A673 (cell line): Measurements from ENCODE around the gene GRID2. TPM values are rescaled to one million over a fixed set of nuclear protein-coding genes. Genes with fewer than 3 reads are reported as not detected.

Experiments
- BruUV-seq: library from RNA; stranded (reverse); fragments of 400-500 nt; replicated peaks from 2 replicates; lab custom pipeline; 2021; lab: Mats Ljungman, UMichigan
- CTCF ChIA-PET: fragments of 300-600 bp; sonication (Branson Sonifier 250); formaldehyde crosslinking; loops from one replicate; lab custom pipeline; 2022; ENCODE audit warnings: antibody characterized with exemption; lab: Charles Lee
- POLR2A ChIA-PET: fragments of 300-600 bp; sonication (Branson Sonifier 250); formaldehyde crosslinking; loops from one replicate; lab custom pipeline; 2022; ENCODE audit warnings: antibody characterized with exemption; ENCODE audit not compliant: low non-redundant PET; lab: Charles Lee
- DNase-seq: peaks from one replicate; pipeline ENCODE4 v3.0.0-alpha.2; 2015; ENCODE audit warnings: low spot score
- H3K27ac ChIP-seq: fragments of 200-600 bp; sonication (generic); 2 replicates; pipeline ENCODE4 v1.5.1; 2016; ENCODE audit warnings: mixed run types, low read depth, mild to moderate bottlenecking, mixed read lengths, antibody characterized with exemption, low read length; ENCODE audit not compliant: poor library complexity, severe bottlenecking
- H3K27me3 ChIP-seq: fragments of 200-600 bp; sonication (generic); replicated peaks from 2 replicates; pipeline ENCODE4 v1.6.1; 2017; ENCODE audit warnings: mixed run types, low read depth, mild to moderate bottlenecking, mixed read lengths, antibody characterized with exemption, low read length; ENCODE audit not compliant: insufficient read depth, poor library complexity
- H3K36me3 ChIP-seq: fragments of 200-600 bp; sonication (generic); 2 replicates; pipeline ENCODE4 v1.6.1; 2016; ENCODE audit warnings: mixed run types, mild to moderate bottlenecking, mixed read lengths, antibody characterized with exemption, low read length; ENCODE audit not compliant: insufficient read depth, poor library complexity, severe bottlenecking
- H3K4me1 ChIP-seq: fragments of 200-600 bp; sonication (generic); 2 replicates; pipeline ENCODE4 v1.6.1; 2017; ENCODE audit warnings: mixed run types, mild to moderate bottlenecking, mixed read lengths, antibody characterized with exemption, low read length; ENCODE audit not compliant: insufficient read depth, poor library complexity, severe bottlenecking
- H3K4me3 ChIP-seq: fragments of 200-600 bp; sonication (generic); 2 replicates; pipeline ENCODE4 v1.5.1; 2016; ENCODE audit warnings: low read depth, mixed run types, mild to moderate bottlenecking, mixed read lengths, low read length; ENCODE audit not compliant: poor library complexity, severe bottlenecking
- H3K9me3 ChIP-seq: fragments of 200-600 bp; sonication (generic); 2 replicates; pipeline ENCODE4 v1.6.1; 2016; ENCODE audit warnings: mixed run types, low read depth, mild to moderate bottlenecking, mixed read lengths, antibody characterized with exemption, low read length; ENCODE audit not compliant: poor library complexity, severe bottlenecking
- EZH2 ChIP-seq: fragments of 200-600 bp; sonication (generic); IDR thresholded peaks from 2 replicates; pipeline ENCODE4 v1.6.1; 2017; ENCODE audit warnings: borderline replicate concordance, low read depth, mild to moderate bottlenecking, mixed read lengths, antibody characterized with exemption, low read length; ENCODE audit not compliant: poor library complexity, severe bottlenecking
- intact Hi-C: fragments of 100-400 bp; cut with micrococcal nuclease; formaldehyde crosslinking; loops from one replicate; pipeline ENCODE4 v1.10.0; 2022; ENCODE audit not compliant: unreplicated experiment
- total RNA-seq: library from RNA; stranded (reverse); gene quantifications from 2 replicates; pipeline ENCODE4 v1.2.3, GENCODE V29; 2021
- TF ChIP-seq, protein P1 (sequence below): fragments of 300-800, 200-600 bp; sonication (generic); conservative IDR thresholded peaks from 2 replicates; pipeline ENCODE4 v1.5.1; 2017; ENCODE audit warnings: low read depth, mild to moderate bottlenecking, antibody characterized with exemption, low read length, moderate library complexity, mixed read lengths

Gene GRID2
- total RNA-seq, 1 experiment from 2014 or later: not detected

DNA sequence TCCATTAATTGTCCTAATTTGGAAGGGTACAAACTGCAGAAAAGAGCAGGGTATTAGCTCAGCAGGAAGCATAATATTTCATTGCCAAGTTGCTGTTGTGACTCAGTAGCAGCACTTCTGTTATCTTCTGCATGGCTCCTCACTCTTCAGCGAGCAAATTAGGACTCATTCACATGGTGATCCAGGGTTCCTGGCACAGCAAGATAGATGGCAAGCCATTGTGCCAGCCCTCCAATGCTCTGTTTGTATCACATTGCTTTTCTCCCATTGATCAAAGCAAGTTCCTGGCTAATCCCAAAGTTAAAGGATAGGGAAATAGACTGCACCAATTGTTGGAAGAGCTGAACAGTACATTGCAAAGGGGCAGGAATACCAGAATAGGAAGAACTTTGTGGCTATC, 1142.3 kb downstream of the GRID2 start:
- ChIA-PET CTCF (no interaction called here), POLR2A (no interaction called here)
- H3K27ac ChIP-seq: no peak overlapping the region
- H3K36me3 ChIP-seq: no peaks in the 10 kb centered on the region
- H3K4me3 ChIP-seq: no peak overlapping the region
- no peaks in the 10 kb centered on the region for H3K9me3 ChIP-seq
- no peaks in the 10 kb centered on the region for H3K4me1 ChIP-seq
- no peaks in the 10 kb centered on the region for H3K27me3 ChIP-seq
- no TSS peak for BruUV-seq
- no peak for DNase-seq
- no peak for TF ChIP-seq EZH2
- TF ChIP-seq, protein P1, sequence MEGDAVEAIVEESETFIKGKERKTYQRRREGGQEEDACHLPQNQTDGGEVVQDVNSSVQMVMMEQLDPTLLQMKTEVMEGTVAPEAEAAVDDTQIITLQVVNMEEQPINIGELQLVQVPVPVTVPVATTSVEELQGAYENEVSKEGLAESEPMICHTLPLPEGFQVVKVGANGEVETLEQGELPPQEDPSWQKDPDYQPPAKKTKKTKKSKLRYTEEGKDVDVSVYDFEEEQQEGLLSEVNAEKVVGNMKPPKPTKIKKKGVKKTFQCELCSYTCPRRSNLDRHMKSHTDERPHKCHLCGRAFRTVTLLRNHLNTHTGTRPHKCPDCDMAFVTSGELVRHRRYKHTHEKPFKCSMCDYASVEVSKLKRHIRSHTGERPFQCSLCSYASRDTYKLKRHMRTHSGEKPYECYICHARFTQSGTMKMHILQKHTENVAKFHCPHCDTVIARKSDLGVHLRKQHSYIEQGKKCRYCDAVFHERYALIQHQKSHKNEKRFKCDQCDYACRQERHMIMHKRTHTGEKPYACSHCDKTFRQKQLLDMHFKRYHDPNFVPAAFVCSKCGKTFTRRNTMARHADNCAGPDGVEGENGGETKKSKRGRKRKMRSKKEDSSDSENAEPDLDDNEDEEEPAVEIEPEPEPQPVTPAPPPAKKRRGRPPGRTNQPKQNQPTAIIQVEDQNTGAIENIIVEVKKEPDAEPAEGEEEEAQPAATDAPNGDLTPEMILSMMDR: no peak
- intact Hi-C loops: no loop called here

- intact Hi-C loops: no loop called here
- H3K27ac ChIP-seq: no peak overlapping the region
- DNase-seq: no peak
- no peak for TF ChIP-seq EZH2
- TF ChIP-seq, protein P1: no peak
- ChIA-PET POLR2A (no interaction called here), CTCF (no interaction called here)
- no peaks in the 10 kb centered on the region for H3K9me3 ChIP-seq
- BruUV-seq: no TSS peak
- no peaks in the 10 kb centered on the region for H3K27me3 ChIP-seq
- no peaks in the 10 kb centered on the region for H3K4me1 ChIP-seq
- H3K36me3 ChIP-seq: no peaks in the 10 kb centered on the region
- H3K4me3 ChIP-seq: no peak overlapping the region
These were observed 1145.0 kb downstream of the GRID2 start for GRCh38 chr4:93448691-93449293.

GRCh38 chr4:93451954-93452353, 1148.2 kb downstream of the GRID2 start:
- H3K36me3 ChIP-seq: no peaks in the 10 kb centered on the region
- no peak overlapping the region for H3K4me3 ChIP-seq
- no peaks in the 10 kb centered on the region for H3K4me1 ChIP-seq
- intact Hi-C loops: no loop called here
- ChIA-PET POLR2A (no interaction called here), CTCF (no interaction called here)
- BruUV-seq: no TSS peak
- H3K27ac ChIP-seq: no peak overlapping the region
- no peaks in the 10 kb centered on the region for H3K9me3 ChIP-seq
- no peak for DNase-seq
- TF ChIP-seq, protein P1: no peak
- no peak for TF ChIP-seq EZH2
- no peaks in the 10 kb centered on the region for H3K27me3 ChIP-seq
